HAP-1 (cell line): ENCODE results near the gene MAP4K2.
"Not testable (repeated sequence)": the region's sequence is repeated elsewhere in the genome, so short reads cannot be mapped to it uniquely, and the experiment has no call there.

ENCODE experiments used
- DNase-seq, 2 experiments: peaks; one replicate each; pipeline ENCODE4 v3.0.0-alpha.2; 2016 to 2020; ENCODE audit warnings: low spot score in 2 of 2
- H3K27me3 ChIP-seq: fragments of 250-450 bp; sonication (Bioruptor Pico); 2 replicates; pipeline ENCODE4 v1.5.1; 2020; ENCODE audit warnings: low read depth, mild to moderate bottlenecking, moderate library complexity
- H3K36me3 ChIP-seq: fragments of 250-450 bp; sonication (Bioruptor Pico); replicated peaks from 2 replicates; pipeline ENCODE4 v1.5.1; 2020; ENCODE audit warnings: mild to moderate bottlenecking
- H3K4me1 ChIP-seq: fragments of 250-450 bp; sonication (Bioruptor Pico); 2 replicates; pipeline ENCODE4 v1.5.1; 2020; ENCODE audit warnings: mild to moderate bottlenecking
- H3K4me3 ChIP-seq: fragments of 250-450 bp; sonication (Bioruptor Pico); 2 replicates; pipeline ENCODE4 v1.5.1; 2020; ENCODE audit warnings: mild to moderate bottlenecking, moderate library complexity
- H3K9me3 ChIP-seq: fragments of 250-450 bp; sonication (Bioruptor Pico); 2 replicates; pipeline ENCODE4 v1.5.1; 2020; ENCODE audit warnings: mild to moderate bottlenecking, moderate library complexity
- in situ Hi-C: fragments of 300-500 bp; cut with MboI; formaldehyde crosslinking; loops from 3 replicates; pipeline ENCODE4 v1.14.3; 2020; ENCODE audit warnings: low sequenced_read_pairs, inconsistent platforms, mixed read lengths

The MAP4K2 gene

GRCh38 chr11:64834031-64834722, 31.2 kb upstream of the MAP4K2 start:
- H3K4me1 ChIP-seq, result no peaks in the 10 kb centered on the region

GRCh38 chr11:64833509-64833908, 30.5 kb upstream of the MAP4K2 start:
- Histone ChIP-seq H3K4me3 (no peak overlapping the region), H3K4me1 (no peaks in the 10 kb centered on the region), H3K27me3 (no peaks in the 10 kb centered on the region), H3K36me3 (no peaks in the 10 kb centered on the region), H3K9me3 (no peaks in the 10 kb centered on the region)
- in situ Hi-C loops, result no loop called here
- DNase-seq, result no peak

More at GRCh38 chr11:64834031-64834722, 31.2 kb upstream of the MAP4K2 start:
- Histone ChIP-seq H3K27me3 (no peaks in the 10 kb centered on the region), H3K4me3 (no peak overlapping the region), H3K36me3 (no peaks in the 10 kb centered on the region), H3K9me3 (no peaks in the 10 kb centered on the region)
- no peak for DNase-seq
- in situ Hi-C loops, result no loop called here

- no peaks in the 10 kb centered on the region for H3K36me3 ChIP-seq
- no peaks in the 10 kb centered on the region for H3K27me3 ChIP-seq
- in situ Hi-C loops, result no loop called here
- no peak overlapping the region for H3K4me3 ChIP-seq
- no peaks in the 10 kb centered on the region for H3K9me3 ChIP-seq
- no peaks in the 10 kb centered on the region for H3K4me1 ChIP-seq
- no peak for DNase-seq
Observed at GRCh38 chr11:64833198-64833502, 30.1 kb upstream of the MAP4K2 start.

DNA sequence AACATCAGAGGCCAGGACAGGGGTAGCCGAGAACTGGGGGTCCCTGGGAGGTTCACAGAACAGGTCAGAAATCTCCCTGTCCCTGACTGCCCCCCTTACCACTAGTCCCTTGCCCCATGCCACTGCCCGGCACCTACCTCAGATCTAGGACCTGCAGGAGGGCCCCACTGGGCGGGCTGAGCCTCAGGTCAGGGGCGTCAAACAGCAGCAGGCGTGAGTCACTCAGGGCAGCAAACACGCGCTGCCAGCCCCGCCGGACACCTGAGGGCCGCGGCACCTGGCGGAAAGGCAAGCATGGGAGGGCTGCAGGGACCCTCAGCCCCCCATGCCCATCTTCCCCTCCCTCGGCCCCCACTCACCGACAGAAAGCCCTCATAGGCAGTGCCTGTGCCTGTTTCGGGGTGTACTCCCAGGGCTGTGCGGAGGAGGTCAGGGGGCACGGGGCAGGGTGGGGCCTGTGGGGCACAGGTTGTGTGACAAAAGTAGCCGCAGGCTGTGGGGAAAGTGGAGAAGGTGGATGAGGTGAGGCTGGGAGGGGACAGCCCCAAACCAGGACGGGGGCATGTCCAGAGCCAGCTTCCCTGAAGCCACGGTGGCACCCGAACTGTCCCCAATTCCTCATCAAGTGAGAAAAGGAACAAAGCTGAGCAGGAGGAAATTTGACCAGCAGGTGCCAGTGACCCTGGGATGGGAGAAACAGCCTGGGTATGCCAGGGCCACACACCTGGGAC, 29.6 kb upstream of the MAP4K2 start:
- Histone ChIP-seq H3K4me1 (no peaks in the 10 kb centered on the region), H3K36me3 (no peaks in the 10 kb centered on the region), H3K27me3 (no peaks in the 10 kb centered on the region), H3K9me3 (no peaks in the 10 kb centered on the region), H3K4me3 (no peak overlapping the region)
- DNase-seq, result no peak
- in situ Hi-C loops, result no loop called here

- in situ Hi-C loops, result no loop called here
- no peak overlapping the region for H3K4me3 ChIP-seq
- H3K36me3 ChIP-seq, result no peaks in the 10 kb centered on the region
Observed at GRCh38 chr11:64831411-64831891, 28.4 kb upstream of the MAP4K2 start.

DNA sequence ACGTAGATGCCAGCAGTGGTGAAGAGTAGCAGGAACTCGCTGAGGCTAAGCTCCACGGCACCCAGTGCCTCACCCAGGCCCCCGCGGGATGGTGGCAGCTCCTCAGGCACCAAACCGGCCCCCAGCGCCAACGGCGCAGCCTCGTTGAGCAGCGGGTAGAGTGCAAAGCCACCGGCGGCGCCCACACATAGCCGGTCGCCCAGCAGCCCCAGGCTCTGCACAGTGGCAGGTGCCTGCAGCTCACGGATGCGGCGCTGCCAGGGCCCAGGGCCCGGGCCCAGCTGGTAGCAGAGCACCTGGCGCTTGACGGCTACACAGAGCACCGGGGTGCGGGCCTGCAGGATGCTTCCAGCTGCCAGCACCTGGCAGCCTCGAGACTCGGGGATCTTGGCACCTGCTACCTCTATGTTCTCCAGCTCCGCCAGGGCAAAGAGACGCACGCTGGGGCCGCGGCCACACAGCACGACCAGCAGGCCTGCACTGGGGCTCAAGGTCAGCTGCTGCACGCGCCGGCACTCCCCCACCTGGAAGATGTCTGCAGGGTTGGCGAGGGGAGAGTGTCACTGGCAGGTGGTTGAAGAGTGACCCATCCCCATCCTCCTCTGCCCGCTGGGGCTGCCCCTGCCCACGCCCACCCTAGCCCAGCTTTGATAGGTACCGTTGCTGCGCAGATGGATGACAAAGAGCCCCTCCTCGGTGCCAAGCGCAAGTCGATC, 26.7 kb upstream of the MAP4K2 start:
- H3K4me1 ChIP-seq, result no peaks in the 10 kb centered on the region
- in situ Hi-C loops, result no loop called here
- no peaks in the 10 kb centered on the region for H3K27me3 ChIP-seq
- no peak for DNase-seq
- no peaks in the 10 kb centered on the region for H3K9me3 ChIP-seq
- no peak overlapping the region for H3K4me3 ChIP-seq
- no peaks in the 10 kb centered on the region for H3K36me3 ChIP-seq

More at GRCh38 chr11:64831411-64831891, 28.4 kb upstream of the MAP4K2 start:
- no peak for DNase-seq
- Histone ChIP-seq H3K27me3 (no peaks in the 10 kb centered on the region), H3K9me3 (no peaks in the 10 kb centered on the region), H3K4me1 (no peaks in the 10 kb centered on the region)

DNA sequence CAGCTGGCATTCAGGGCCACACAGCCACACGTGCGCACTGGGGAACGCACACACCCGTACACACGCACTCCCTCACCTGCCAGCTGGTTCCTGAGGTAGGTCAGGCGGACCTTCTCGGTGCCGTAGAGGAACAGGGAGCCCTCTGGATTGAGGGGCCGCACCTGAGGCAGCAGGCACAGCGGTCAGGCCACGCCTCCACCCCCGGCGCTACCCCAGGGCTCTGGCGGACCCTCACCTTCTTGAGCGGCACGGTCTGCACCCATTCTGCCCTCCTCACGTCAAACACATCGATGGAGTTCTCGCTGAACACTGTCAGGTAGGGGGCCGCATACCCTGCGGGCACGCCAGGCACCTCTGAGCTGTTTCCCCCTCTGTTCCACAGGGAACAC, 24.4 kb upstream of the MAP4K2 start:
- H3K4me3 ChIP-seq, result no peak overlapping the region
- no peaks in the 10 kb centered on the region for H3K36me3 ChIP-seq
- no peaks in the 10 kb centered on the region for H3K27me3 ChIP-seq
- no peaks in the 10 kb centered on the region for H3K4me1 ChIP-seq
- no peaks in the 10 kb centered on the region for H3K9me3 ChIP-seq
- in situ Hi-C loops, result no loop called here
- DNase-seq, result no peak

DNA sequence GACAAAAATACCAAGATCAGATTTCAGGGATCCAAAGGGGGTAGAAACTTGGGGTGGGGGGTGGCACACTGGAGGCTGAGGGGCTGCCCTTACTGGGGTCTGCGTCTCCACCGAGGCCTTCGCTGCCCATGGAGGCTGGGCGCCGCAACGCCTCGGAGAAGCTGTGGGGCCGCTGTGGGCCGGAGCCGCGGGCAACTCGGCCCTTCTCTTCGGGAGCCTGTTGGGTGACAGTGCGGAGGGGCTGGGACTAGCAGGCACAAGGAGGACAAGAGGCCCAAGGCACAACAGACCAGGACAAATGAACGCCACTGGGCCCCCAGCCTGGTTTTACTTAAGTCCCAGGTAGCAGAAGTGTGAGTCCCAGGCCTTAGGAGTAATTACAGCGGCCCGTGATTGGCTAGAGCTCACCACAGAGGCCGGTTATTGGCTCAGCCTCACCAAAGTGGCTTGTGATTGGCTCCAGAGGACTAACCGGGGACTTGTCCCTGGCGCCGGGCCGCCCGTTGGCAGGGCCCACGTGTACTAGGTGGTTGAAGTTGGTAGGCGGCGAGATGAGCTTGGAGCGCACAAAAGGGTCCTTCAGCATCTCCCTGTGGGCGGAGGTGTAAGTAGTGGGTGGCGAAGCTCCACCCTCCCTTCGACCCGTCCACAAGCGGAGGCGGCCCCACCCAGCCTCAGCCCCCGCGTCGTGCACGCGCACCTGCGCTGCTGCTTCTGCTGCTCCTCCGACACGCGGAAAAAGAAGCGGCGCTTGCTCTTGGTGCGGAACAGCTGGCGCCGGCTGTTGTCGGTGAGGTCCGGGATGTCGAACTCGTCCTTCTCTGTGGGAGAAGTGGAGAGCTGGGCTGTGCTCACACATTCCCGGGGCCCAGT, 23.8 kb upstream of the MAP4K2 start:
- DNase-seq, result no peak
- in situ Hi-C loops, result no loop called here
- Histone ChIP-seq H3K4me1 (no peaks in the 10 kb centered on the region), H3K4me3 (no peak overlapping the region), H3K27me3 (no peaks in the 10 kb centered on the region), H3K9me3 (no peaks in the 10 kb centered on the region), H3K36me3 (no peaks in the 10 kb centered on the region)

DNA sequence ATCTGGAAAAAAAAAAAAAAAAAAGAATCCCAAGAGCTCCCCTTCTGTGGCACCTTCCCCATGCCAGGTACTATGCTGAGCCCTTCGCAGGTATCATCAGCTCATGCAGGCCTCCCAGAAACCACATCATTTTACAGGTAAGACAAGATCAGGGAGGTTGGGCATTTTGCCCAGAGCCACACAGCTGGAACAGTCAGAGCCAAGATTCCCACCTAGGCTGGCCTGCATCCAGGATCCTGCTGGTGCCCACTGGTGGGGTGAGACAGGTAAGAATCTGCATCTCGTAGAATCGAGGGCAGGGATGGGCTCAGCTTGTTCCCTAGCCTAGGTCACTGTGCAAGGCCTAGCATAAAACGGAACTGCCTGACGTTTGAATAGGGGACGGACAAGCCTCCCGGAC, 23.0 kb upstream of the MAP4K2 start:
- Histone ChIP-seq H3K4me1 (no peaks in the 10 kb centered on the region), H3K4me3 (no peak overlapping the region), H3K27me3 (no peaks in the 10 kb centered on the region), H3K36me3 (no peaks in the 10 kb centered on the region), H3K9me3 (no peaks in the 10 kb centered on the region)
- no peak for DNase-seq
- in situ Hi-C loops, result no loop called here

- no peak overlapping the region for H3K4me3 ChIP-seq
- DNase-seq, result no peak
- no peaks in the 10 kb centered on the region for H3K9me3 ChIP-seq
- no peaks in the 10 kb centered on the region for H3K36me3 ChIP-seq
- no peaks in the 10 kb centered on the region for H3K4me1 ChIP-seq
- in situ Hi-C loops, result no loop called here
- H3K27me3 ChIP-seq, result no peaks in the 10 kb centered on the region
Observed at GRCh38 chr11:64823568-64824119, 20.6 kb upstream of the MAP4K2 start.

GRCh38 chr11:64817476-64817875, 14.5 kb upstream of the MAP4K2 start:
- Histone ChIP-seq H3K27me3 (no peaks in the 10 kb centered on the region), H3K4me1 (no peaks in the 10 kb centered on the region), H3K36me3 (no peaks in the 10 kb centered on the region), H3K9me3 (no peaks in the 10 kb centered on the region), H3K4me3 (no peak overlapping the region)
- in situ Hi-C loops, result no loop called here
- no peak for DNase-seq

GRCh38 chr11:64815433-64815832, 12.4 kb upstream of the MAP4K2 start:
- H3K36me3 ChIP-seq, H3K4me3 ChIP-seq, H3K4me1 ChIP-seq, H3K9me3 ChIP-seq, in situ Hi-C loops, DNase-seq, H3K27me3 ChIP-seq: not testable (repeated sequence)

DNA sequence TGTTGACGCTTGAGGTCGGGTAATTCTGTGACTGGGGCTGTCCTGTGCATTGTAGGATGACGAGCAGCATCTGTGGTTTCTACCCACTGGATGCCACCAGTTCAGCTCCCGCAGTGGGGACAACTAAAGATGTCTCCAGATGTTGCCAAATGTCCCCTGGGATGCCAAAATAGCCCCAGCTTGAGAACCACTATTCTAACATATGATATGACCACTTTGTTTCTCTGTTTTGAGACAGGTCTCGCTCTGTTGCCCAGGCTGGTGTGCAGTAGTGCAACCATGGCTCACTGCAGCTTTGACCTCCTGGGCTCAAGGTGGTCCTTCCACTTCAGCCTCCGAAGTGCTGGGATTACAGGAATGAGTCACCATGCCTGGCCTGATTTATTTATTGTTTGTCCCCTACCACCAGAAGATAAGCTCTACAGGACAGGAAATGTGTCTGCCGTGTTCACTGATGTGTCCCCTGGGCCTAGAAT, 11.7 kb upstream of the MAP4K2 start:
- Histone ChIP-seq H3K27me3 (no peaks in the 10 kb centered on the region), H3K36me3 (no peaks in the 10 kb centered on the region), H3K9me3 (no peaks in the 10 kb centered on the region), H3K4me3 (no peak overlapping the region), H3K4me1 (no peaks in the 10 kb centered on the region)
- in situ Hi-C loops, result no loop called here
- no peak for DNase-seq
